GM19467 (cell line): ENCODE results near the gene TSSK3.
"Not testable (repeated sequence)": the region's sequence is repeated elsewhere in the genome, so short reads cannot be mapped to it uniquely, and the experiment has no call there.

ENCODE experiments used
- ATAC-seq: cut with Tn5 transposase; IDR thresholded peaks from one replicate; pipeline ENCODE4 v1.9.1; 2021; ENCODE audit warnings: mild to moderate bottlenecking, moderate library complexity; ENCODE audit not compliant: unreplicated experiment

TSSK3 gene

DNA sequence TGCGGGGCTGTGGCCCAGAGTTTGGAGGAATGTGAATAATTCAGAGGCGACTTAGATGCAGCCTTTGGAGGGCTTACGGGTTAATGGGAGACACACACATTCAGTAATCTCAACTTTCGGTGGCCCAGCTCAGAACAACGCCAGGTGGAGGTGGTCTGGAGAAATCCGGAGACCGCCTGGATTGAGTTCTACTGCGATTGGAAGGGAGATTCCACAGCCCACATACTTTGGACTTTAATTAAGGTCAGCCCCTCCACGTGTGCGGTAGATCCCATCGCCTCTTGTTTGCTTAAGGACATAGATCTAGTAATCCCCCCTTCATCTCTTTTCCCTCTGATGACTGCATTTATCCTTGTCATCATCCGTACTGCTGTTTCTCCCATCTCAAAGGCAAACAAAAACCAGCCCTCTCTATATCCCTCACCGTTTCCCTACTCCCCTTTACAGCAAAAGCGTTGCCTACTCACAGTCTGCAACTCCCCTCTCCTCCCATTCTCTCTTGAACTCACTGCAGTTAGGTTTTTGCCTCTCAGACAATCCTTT lies 32.6 kb downstream of the TSSK3 start:
- no peak for ATAC-seq

DNA sequence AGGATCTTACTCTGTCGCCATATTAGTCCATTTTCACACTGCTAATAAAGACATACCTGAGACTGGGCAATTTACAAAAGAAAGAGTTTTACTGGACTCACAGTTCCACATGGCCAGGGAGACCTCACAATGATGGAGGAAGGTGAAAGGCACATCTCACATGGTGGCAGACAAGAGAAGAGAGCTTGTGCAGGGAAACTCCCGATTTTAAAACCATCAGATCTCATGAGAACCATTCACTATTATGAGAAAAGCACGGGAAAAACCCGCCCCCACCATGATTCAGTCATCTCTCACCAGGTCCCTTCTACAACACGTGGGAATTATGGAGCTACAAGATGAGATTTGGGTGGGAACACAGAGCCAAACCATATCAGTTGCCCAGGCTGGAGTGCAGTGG lies 34.2 kb downstream of the TSSK3 start:
- not testable (repeated sequence) for ATAC-seq

DNA sequence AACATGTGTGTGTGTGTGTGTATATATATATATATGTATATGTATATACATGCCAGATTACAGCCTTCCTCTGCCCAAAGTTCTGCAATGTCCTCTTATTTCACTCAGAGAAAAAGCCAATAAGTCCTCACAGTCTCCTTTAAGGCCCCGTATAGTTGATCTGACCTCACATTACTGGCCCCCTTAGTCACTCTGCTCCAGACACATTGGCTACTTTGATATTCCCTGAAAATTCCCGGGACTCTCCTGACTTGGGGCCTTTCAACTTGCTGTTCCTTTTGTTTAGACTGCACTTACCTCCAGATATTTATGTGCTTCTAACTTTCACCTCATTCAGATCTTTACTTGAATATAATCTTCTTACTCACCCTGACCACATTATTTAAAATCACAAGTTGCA lies 36.1 kb downstream of the TSSK3 start:
- ATAC-seq = no peak

DNA sequence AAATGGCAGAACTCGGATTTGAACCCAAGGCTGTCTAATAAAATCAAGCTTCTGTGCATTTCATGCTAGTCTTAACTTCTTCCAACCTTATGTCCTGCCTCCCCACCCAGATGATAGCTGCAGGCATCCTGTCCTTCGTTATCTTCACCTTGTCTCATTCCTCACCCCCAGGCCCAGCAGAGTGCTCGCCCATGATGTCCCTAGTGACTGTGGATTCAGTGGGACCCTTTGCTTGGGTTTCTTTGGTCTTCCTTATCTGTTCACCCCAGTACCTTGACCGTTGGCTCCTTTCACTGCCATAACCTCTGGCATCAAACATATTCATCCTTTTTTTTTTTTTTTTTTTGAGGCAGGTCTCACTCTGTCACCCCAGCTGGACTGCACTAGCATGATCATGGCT lies 37.5 kb downstream of the TSSK3 start:
- ATAC-seq = no peak

DNA sequence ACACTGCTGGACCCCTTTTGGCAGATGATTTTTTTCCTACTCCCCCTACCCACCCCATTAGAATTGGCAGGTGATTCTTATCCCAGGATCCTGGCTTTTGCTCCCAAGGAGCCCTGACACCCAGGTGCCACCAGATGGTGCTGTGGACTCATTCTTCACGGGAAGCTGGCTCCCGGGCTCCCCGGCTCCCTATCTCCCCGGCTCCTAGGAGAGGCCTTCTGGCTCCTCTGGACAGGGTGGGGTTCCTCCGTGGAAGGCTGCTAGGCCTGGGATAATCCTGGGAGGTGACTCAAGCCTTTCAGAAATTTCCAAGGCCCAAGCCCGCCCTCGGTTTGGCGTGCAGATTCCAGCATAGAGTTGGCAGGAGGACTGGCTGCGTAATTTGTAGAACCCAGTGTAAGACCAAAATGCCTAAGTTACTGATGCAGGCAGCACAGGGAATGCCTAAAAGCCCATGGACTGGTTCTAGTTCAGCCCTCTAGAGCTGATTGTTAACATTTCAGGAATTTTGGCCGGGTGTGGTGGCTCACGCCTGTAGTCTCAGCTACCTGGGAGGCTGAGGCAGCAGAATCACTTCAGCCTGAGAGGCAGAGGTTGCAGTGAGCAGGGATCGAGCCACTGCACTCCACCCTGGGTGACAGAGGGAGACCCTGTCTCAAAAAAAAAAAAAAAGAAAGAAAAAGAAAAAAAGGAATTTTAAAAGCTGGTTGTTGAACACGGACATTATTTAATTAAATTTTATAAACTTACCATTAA lies 38.7 kb downstream of the TSSK3 start:
- ATAC-seq = no peak

DNA sequence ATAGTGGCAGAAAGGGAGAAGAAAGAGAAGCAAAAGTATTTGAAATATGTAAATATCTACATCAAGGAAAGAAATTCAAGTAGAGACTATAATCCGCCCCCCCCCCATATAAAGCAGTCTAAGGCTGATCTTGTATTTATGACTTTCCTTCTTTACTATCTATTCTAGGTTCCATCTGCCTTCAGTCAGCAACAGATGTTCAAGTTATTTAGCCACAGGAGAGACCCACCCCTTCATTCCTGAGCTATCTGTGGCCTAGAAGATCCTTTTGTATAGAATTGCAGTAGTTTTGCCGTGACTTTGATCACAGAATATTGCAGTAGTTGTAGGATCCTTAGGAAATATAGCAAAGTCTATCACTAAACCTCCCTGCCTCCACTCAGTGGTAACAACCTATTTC lies 42.6 kb downstream of the TSSK3 start:
- no peak for ATAC-seq

DNA sequence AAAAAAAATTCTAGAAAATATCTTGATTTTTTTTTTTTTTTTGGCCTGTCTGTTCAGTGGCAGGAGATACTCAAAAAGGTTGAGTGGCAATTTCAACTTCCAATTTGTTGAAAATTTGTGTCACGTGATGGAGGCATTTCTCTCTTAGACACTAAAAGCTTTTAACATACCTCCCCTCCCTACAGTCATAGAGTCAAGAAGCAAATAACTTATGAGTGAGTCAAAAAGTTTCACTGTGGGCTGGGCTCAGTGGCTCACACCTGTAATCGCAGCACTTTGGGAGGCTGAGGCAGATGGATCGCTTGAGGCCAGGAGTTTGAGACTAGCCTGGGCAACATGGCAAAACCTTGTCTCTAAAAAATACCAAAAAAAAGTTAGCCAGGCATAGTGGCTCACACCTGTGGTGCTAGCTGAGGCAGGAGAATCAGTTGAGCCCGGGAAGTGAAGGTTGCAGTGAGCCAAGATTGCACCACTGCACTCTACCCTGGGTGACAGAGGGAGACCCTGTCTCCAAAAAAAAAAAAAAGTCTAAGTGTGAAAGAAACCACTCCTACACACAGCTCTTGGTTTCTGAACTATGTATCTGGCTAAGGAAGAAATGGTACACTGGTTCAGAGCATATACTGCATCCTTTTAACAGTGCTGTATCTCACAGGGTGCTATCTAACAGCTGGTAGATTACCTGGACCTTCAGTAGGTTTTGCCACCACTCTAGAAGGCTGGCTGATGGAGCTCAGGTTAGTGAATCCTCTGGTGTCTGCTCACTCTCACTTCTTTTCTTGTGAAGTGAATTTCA lies 43.5 kb downstream of the TSSK3 start:
- no peak for ATAC-seq

DNA sequence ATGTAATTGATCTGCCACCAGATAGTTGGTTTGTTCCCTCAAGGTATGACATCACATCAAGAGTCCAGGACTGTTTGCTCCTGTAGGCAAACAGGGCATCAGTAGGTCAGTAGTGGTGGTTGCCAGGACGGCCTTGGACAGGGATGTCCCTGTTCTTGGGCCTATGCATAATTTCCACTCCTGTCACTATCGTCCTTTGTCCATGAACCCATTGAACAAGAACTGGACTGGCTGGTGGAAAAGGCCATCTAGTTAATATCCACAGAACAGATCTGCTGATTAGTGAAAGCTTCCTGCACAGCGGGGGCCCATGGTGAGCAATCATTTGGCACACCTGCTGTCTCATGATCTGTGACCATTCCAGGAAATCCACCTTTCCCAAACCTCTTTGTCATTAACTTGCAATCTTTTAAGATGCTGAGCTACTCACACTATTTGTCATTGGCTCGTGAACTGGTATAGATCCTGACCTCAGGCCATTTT lies 44.3 kb downstream of the TSSK3 start:
- ATAC-seq = no peak

DNA sequence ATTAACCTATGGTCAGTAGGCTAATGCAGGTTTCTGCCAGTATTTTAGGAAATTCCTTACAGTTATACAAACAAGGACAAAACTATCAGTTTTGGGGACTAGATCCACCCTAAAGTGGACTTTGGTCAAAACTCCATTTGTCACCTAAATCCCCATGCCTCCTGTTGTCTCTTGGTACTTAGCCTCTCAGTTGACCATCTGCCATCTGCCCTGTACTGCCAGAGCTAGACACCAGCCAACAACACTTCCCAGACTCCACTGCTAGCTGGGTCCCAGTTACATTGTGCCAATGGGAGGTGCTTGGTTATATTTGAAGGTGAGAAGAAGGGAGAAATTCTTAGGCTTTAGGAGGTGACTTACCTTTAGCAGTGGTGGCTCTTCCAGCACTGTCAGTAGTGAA lies 48.9 kb downstream of the TSSK3 start:
- ATAC-seq = no peak

DNA sequence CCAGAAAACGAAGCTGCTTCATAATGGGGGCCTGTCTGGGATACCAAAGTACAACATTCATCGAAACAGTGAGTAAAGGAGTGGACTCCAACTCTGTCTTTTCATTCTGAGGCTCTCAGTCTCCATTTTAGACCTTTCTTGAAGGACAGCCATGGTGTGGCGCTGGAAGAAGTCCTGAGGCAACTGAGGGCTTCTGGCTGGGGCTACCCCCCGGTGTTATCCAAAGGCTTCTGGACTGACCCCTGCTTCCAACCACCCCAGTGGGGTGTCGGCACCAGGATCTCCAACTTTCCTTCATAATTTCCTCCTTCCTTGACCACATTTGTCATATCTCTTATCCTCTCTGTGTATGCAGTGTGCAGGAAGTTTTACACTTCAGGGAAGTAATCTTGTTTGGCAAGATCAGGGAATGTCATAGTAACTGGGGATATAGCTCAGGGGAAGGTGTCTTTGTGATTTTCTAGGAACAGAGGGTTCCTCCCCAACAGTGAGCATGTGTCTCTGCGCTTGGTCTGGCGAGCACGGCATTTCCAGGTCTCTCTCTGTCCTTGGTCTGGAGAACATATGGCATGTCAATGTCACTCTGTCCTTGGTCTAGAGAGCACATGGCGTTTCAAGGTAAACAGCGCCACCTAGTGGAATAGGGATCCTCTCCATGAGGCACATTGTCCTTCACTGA lies 51.3 kb downstream of the TSSK3 start:
- ATAC-seq = no peak
